Mammary epithelial cell (primary cell): ENCODE measurements around the gene TRA2B.

Experiments used
- CTCF ChIP-seq, 2 donors: IDR thresholded peaks in 1 of 2; conservative IDR thresholded peaks in 1 of 2; 2 replicates each; pipeline ENCODE4 v1.5.1; 2011 to 2012; ENCODE audit warnings: inconsistent platforms in 2 of 2, low read length in 2 of 2, mild to moderate bottlenecking in 2 of 2, control low read depth in 1 of 2, low read depth in 1 of 2; ENCODE audit not compliant: insufficient read depth in 1 of 2; ENCODE audit errors: extremely low read depth in 1 of 2
- EZH2 ChIP-seq: IDR thresholded peaks from 2 replicates; pipeline ENCODE4 v1.6.1; 2012; ENCODE audit warnings: low read length, inconsistent platforms, borderline replicate concordance

- TF ChIP-seq EZH2 (no peak), CTCF (conservative IDR thresholded peaks at IDR 0.05 in 1 of 2, IDR thresholded peaks at IDR 0.05 in 1 of 2; ENCODE audit: extremely low read depth in 1 of 2, insufficient read depth in 1 of 2, low read depth in 1 of 2, low read length in 2 of 2) (no peak)
Measured at GRCh38 chr3:185900228-185900627, 37.6 kb downstream of the TRA2B start.
